Measurements from ENCODE around the gene OR51D1. TPM values are rescaled to one million over a fixed set of nuclear protein-coding genes. Genes with fewer than 3 reads are reported as not detected.

The OR51D1 gene
- total RNA-seq, 2 experiments from 2014 or later, result not detected

DNA sequence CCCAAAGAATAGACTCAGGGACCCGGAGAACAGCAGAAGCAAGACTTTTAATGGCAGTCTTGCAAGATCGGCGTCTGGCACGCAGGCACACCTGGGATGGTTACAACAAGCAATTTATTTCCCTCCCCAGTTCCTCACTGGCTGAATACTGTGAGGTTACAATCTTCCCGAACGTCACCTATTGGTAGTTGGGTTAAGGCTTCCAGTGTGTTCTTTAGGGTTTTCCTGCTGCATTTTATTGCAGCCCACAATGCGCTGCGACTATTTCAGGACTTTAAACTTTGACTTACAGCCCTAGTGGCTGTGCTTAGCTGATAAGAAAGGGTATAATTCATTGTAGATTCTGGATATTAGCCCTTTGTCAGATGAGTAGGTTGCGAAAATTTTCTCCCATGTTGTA is 17.8 kb upstream of the OR51D1 start:
- Mint-ChIP-seq H3K4me3 (no peak overlapping the region), H3K27me3 (ENCODE audit: low read depth) (peaks cover 3% of the 10 kb centered on the region), H3K36me3 (ENCODE audit: low read depth) (no peaks in the 10 kb centered on the region), H3K4me1 (ENCODE audit: low read depth) (no peaks in the 10 kb centered on the region), H3K9me3 (no peaks in the 10 kb centered on the region), H3K27ac (no peak overlapping the region)
- CTCF ChIA-PET, result no interaction called here
- intact Hi-C loops (cut with micrococcal nuclease), result no loop called here
- no peak for DNase-seq

DNA sequence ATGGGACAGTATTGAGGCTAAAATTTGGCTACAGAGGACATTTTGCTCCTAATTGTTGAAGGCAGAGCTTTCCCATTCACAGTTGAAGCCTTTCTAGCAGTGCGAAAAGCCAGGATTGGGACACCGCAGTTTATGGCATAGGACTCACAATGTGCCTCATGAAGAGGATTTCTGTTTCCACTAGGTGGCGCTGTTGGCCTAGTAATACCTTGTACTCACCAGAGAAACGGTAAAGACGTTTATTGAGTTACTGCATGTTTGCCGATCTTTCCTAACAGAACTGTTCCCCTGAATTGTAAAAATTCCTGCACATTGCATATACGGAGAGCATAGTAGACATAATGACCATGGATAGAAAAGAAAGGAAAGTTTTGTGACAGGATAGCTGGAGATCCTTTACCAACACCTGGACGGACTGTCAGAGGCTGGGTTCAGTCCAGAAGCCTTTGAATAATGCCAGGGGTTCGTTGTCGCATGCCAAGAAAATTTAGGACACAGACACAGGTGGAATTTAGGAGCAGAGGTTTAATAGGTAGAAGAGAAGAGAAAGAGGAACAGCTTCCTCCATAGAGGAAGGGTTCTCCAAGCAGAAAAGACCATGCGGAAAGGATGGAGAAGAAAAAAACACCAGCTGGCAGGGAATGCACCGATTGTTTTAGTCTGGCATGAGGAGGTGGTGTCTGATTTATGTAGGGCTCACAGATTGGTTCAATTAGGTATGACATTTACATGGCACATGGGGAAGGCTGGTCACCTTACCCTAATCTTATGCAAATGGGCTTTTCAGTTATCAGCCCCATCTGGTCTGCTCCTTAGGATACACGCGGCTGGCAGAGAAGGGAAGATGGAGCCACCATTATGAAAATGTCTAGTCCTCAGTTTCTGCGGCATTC is 10.8 kb upstream of the OR51D1 start:
- H3K4me1 Mint-ChIP-seq (ENCODE audit: low read depth), result no peaks in the 10 kb centered on the region
- H3K9me3 Mint-ChIP-seq, result peaks cover 10% of the 10 kb centered on the region
- H3K27me3 Mint-ChIP-seq (ENCODE audit: low read depth), result peaks cover 34% of the 10 kb centered on the region
- CTCF ChIA-PET, result interaction anchor here (0.6 to 5.1 kb wide), 4 partner anchors 10 to 30 kb away, joined by 3 to 47 read pairs (median 4); partner anchors contain the start of gene OR51D1
- H3K4me3 Mint-ChIP-seq, result no peak overlapping the region
- DNase-seq, result peak; percentile 81
- peaks cover 3% of the 10 kb centered on the region for H3K36me3 Mint-ChIP-seq (ENCODE audit: low read depth)
- intact Hi-C loops (cut with micrococcal nuclease), result loop anchor here (1.0 to 2.0 kb wide), 2 partner anchors 378 to 754 kb away; no protein-coding TSS in a partner anchor
- H3K27ac Mint-ChIP-seq, result no peak overlapping the region

DNA sequence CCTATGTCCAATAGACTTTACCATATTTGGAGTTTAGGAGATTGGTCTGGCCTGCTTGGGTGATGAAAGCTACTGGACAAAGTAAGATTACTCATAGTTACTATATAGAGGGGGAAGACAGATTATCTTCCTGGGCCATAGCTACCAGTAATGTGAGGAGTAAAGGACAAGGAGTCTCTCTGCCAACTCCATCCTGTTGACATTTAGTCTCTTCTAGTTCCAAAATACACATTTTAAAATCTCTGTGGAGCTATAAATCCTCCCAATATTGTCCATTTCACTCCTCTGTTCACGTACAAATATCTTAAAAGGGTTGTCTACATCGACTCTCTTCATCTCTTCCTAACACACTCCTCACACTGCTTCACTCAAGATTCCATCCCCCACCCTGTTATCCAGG is 1.1 kb upstream of the OR51D1 start:
- no peaks in the 10 kb centered on the region for H3K36me3 Mint-ChIP-seq (ENCODE audit: low read depth)
- peaks cover 5% of the 10 kb centered on the region for H3K27me3 Mint-ChIP-seq (ENCODE audit: low read depth)
- no peaks in the 10 kb centered on the region for H3K4me1 Mint-ChIP-seq (ENCODE audit: low read depth)
- no peak overlapping the region for H3K4me3 Mint-ChIP-seq
- H3K27ac Mint-ChIP-seq, result no peak overlapping the region
- CTCF ChIA-PET, result interaction anchor here (0.5 to 3.1 kb wide), 12 partner anchors 10 to 258 kb away, joined by 3 to 47 read pairs (median 4); no protein-coding TSS in a partner anchor
- intact Hi-C loops (cut with micrococcal nuclease), result loop anchor here (2.0 kb wide), 3 partner anchors 745 to 1255 kb away; partner anchors contain the start of gene OR52N2
- H3K9me3 Mint-ChIP-seq, result no peaks in the 10 kb centered on the region
- no peak for DNase-seq

DNA sequence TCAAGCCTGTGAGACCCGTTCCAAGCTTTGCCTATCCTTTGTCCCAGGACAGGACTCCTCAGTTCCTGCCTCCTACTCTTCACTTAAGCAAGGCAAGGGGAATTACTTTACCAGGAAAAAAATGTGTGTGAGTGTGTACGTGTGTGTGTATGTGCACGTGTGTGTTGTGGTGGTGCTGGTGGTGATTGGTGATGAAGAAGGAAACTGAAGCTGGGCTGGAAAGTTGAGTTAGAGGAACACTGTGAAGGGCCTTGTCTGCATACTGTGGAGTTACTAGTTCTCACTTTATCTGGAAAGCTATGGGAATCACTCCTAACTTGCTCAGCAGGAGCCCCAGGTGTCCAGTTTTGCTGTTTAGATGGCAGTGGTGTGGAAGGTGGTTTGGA is 378 bp downstream of the OR51D1 start:
- no peaks in the 10 kb centered on the region for H3K4me1 Mint-ChIP-seq (ENCODE audit: low read depth)
- H3K27me3 Mint-ChIP-seq (ENCODE audit: low read depth), result peaks cover 2% of the 10 kb centered on the region
- H3K36me3 Mint-ChIP-seq (ENCODE audit: low read depth), result no peaks in the 10 kb centered on the region
- CTCF ChIA-PET, result interaction anchor here (0.6 to 3.1 kb wide), 17 partner anchors 8 to 451 kb away, joined by 3 to 47 read pairs (median 4); no protein-coding TSS in a partner anchor
- H3K4me3 Mint-ChIP-seq, result no peak overlapping the region
- no peak overlapping the region for H3K27ac Mint-ChIP-seq
- intact Hi-C loops (cut with micrococcal nuclease), result loop anchor here (1.0 to 2.0 kb wide), 7 partner anchors 189 to 1253 kb away; partner anchors contain the start of gene OR52N2
- DNase-seq, result no peak
- H3K9me3 Mint-ChIP-seq, result no peaks in the 10 kb centered on the region

DNA sequence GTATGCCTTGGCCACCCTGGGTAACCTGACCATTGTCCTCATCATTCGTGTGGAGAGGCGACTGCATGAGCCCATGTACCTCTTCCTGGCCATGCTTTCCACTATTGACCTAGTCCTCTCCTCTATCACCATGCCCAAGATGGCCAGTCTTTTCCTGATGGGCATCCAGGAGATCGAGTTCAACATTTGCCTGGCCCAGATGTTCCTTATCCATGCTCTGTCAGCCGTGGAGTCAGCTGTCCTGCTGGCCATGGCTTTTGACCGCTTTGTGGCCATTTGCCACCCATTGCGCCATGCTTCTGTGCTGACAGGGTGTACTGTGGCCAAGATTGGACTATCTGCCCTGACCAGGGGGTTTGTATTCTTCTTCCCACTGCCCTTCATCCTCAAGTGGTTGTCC is 2.7 kb downstream of the OR51D1 start:
- H3K4me1 Mint-ChIP-seq (ENCODE audit: low read depth), result no peaks in the 10 kb centered on the region
- no peaks in the 10 kb centered on the region for H3K9me3 Mint-ChIP-seq
- H3K4me3 Mint-ChIP-seq, result no peak overlapping the region
- intact Hi-C loops (cut with micrococcal nuclease), result no loop called here
- CTCF ChIA-PET, result no interaction called here
- no peaks in the 10 kb centered on the region for H3K36me3 Mint-ChIP-seq (ENCODE audit: low read depth)
- H3K27ac Mint-ChIP-seq, result no peak overlapping the region
- DNase-seq, result no peak
- peaks cover 5% of the 10 kb centered on the region for H3K27me3 Mint-ChIP-seq (ENCODE audit: low read depth)

DNA sequence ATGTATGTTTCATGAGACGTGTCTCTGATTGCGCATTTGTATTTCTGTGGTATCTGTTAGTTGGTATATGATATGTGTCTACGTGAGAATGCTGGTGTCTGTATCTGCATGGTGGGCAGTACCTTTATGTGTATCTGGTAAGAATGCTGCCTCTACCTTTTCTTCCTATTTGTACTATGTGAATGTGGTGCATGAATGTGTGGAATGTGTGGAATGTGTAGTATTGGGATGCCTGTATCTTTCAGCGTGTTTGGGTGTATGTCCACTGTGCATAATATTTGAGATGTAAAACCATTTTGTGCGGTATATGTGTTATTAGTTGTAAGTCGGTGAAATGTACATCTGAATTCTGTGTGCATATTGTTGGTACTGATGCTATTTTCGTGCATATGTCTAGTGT is 4.2 kb downstream of the OR51D1 start:
- no peak for DNase-seq
- intact Hi-C loops (cut with micrococcal nuclease), result no loop called here
- H3K36me3 Mint-ChIP-seq (ENCODE audit: low read depth), result no peaks in the 10 kb centered on the region
- CTCF ChIA-PET, result no interaction called here
- no peak overlapping the region for H3K4me3 Mint-ChIP-seq
- no peak overlapping the region for H3K27ac Mint-ChIP-seq
- H3K4me1 Mint-ChIP-seq (ENCODE audit: low read depth), result no peaks in the 10 kb centered on the region
- no peaks in the 10 kb centered on the region for H3K9me3 Mint-ChIP-seq
- H3K27me3 Mint-ChIP-seq (ENCODE audit: low read depth), result peaks cover 5% of the 10 kb centered on the region

DNA sequence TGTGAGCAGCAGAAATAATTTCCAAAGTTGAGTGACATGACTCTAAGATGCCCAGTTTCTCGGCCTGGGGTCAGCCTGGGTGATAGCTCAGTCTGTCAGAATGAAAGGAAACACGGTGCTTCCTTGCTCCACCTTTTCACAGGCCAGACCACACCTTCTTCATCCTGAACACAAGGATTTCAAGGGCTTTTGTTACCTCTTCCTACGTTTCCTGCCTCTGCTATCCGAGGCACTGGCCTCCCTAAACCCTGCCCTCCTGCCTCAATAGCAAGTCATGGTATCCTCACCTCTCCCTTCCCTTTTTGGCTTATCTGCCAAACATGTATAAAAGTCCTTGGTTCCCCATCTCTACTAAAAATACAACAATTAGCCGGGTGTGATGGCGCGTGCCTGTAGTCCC is 4.8 kb downstream of the OR51D1 start:
- peaks cover 5% of the 10 kb centered on the region for H3K27me3 Mint-ChIP-seq (ENCODE audit: low read depth)
- H3K9me3 Mint-ChIP-seq, result no peaks in the 10 kb centered on the region
- no peaks in the 10 kb centered on the region for H3K36me3 Mint-ChIP-seq (ENCODE audit: low read depth)
- no peak for DNase-seq
- intact Hi-C loops (cut with micrococcal nuclease), result no loop called here
- no peaks in the 10 kb centered on the region for H3K4me1 Mint-ChIP-seq (ENCODE audit: low read depth)
- no peak overlapping the region for H3K27ac Mint-ChIP-seq
- CTCF ChIA-PET, result no interaction called here
- H3K4me3 Mint-ChIP-seq, result no peak overlapping the region

DNA sequence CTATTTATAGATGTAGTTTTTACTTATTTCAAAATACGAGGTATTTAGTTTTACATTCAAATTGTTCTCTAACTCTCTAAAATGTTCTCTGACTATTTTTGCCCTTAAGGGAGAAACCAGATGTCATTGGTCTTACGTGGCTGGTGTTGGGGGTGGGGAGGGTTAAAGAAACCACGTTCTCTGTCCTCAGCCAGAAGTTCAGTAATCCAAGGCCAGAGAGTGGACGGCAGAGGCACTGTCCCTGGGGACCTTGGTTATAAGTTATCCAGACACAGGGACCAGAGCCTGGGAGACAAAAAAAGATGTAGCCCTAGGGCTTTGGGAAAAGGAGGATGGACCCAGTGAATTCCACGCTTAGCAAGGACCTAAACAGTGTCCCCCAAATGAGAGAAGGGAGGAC is 5.8 kb downstream of the OR51D1 start:
- no peak for DNase-seq
- H3K36me3 Mint-ChIP-seq (ENCODE audit: low read depth), result no peaks in the 10 kb centered on the region
- H3K27me3 Mint-ChIP-seq (ENCODE audit: low read depth), result peaks cover 5% of the 10 kb centered on the region
- no peaks in the 10 kb centered on the region for H3K9me3 Mint-ChIP-seq
- no peak overlapping the region for H3K27ac Mint-ChIP-seq
- CTCF ChIA-PET, result no interaction called here
- H3K4me3 Mint-ChIP-seq, result no peak overlapping the region
- H3K4me1 Mint-ChIP-seq (ENCODE audit: low read depth), result no peaks in the 10 kb centered on the region
- intact Hi-C loops (cut with micrococcal nuclease), result no loop called here

DNA sequence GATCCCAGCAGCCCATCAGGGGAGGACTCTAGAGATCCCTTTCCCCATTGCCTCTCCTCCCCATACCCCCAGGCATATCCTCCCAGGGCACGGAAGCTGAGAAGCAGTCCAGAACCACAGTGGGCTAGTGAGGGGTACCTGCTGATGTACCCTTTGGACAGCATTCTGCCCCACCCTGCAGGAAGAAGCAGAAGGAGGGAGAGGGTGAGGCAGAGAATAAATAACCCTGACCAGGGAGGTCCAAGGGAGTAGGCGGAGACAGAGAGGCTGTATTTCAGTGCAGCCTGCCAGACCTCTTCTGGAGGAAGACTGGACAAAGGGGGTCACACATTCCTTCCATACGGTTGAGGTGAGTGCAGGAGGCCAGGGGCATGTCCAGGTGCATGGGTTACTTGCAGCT is 6.4 kb downstream of the OR51D1 start, which contains the start of gene OR51E1:
OR51E1 (plus strand) TSS at position 301 of the 400 bp plus-strand sequence. CDS start 8,545 bp downstream, outside the sequence.
- H3K27ac Mint-ChIP-seq, result no peak within 1 kb of the TSS
- intact Hi-C loops (cut with micrococcal nuclease), result no loop called here
- CTCF ChIA-PET, result no interaction called here
- H3K4me3 Mint-ChIP-seq, result no peak within 1 kb of the TSS
- no peaks in the 10 kb centered on the region for H3K4me1 Mint-ChIP-seq (ENCODE audit: low read depth)
- H3K9me3 Mint-ChIP-seq, result no peaks in the 10 kb centered on the region
- H3K36me3 Mint-ChIP-seq (ENCODE audit: low read depth), result no peaks in the 10 kb centered on the region
- DNase-seq, result no peak
- H3K27me3 Mint-ChIP-seq (ENCODE audit: low read depth), result peaks cover 5% of the 10 kb centered on the region

DNA sequence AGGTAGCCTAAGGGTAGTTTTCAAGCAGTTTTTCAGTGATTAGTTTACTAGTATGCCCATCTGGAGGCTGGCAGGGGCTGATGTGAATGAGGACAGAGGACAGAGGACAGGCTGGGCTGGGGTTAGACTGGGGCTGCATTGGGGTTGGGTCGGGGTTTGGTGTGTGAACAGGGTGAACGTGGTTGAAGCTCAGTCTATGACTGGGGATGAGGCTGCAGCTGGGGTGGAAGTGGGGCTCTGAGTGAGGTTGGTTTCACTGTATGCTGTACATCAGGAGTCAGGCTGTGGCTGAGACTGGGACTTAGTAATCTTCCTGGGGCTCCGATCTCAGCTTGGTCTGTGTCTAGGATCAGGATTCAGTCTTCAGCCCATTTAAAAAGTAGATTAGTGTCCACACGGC is 7.0 kb downstream of the OR51D1 start:
- H3K27me3 Mint-ChIP-seq (ENCODE audit: low read depth), result peaks cover 5% of the 10 kb centered on the region
- CTCF ChIA-PET, result no interaction called here
- intact Hi-C loops (cut with micrococcal nuclease), result no loop called here
- no peaks in the 10 kb centered on the region for H3K36me3 Mint-ChIP-seq (ENCODE audit: low read depth)
- no peaks in the 10 kb centered on the region for H3K4me1 Mint-ChIP-seq (ENCODE audit: low read depth)
- no peaks in the 10 kb centered on the region for H3K9me3 Mint-ChIP-seq
- H3K4me3 Mint-ChIP-seq, result no peak overlapping the region
- no peak overlapping the region for H3K27ac Mint-ChIP-seq
- DNase-seq, result no peak

DNA sequence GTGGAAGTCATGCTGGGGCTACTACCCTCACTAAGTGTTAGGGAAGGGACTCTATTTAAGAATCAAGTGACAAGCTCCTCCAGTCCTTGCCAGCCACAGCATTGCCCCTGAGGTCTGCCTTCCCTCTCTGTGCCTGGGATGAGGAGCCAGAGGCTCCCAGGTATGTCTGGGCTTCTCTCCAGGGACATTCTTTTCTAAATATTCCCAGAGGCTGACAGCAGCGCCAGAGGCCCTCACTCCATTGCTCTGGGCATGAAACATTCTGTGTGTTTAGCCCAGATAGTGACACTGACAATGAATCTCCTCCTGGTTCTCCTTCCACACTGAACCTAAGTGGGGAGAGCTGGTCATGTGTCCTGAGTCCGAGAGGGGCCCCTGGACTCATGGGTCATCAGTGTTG is 8.7 kb downstream of the OR51D1 start:
- Mint-ChIP-seq H3K9me3 (no peaks in the 10 kb centered on the region), H3K4me1 (ENCODE audit: low read depth) (no peaks in the 10 kb centered on the region), H3K36me3 (ENCODE audit: low read depth) (no peaks in the 10 kb centered on the region), H3K27me3 (ENCODE audit: low read depth) (peaks cover 7% of the 10 kb centered on the region), H3K27ac (no peak overlapping the region), H3K4me3 (no peak overlapping the region)
- CTCF ChIA-PET, result interaction anchor here (1.2 kb wide), 1 partner anchor 9 kb away, joined by 5 read pairs; the partner anchor contains the start of gene OR51D1
- no peak for DNase-seq
- intact Hi-C loops (cut with micrococcal nuclease), result no loop called here

DNA sequence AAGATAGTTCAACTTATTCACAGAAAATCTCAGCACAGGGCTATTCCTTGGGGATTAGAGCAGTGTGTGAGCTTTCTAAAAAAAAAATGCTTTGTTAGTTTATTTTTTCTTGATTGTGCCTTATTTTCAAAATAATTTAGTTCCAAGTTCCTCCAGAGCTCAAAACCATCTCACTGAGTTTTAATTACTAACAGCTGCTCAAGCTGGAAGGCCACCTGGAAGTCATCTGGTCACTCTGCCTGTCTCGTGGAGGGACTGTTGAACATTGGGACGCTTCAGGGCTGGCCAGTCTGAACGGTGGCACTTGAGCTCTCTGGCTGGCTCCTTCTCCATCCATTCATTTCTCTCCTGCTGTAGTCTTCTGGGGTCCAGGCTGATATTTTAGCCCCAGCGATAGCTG is 10.5 kb downstream of the OR51D1 start:
- no peak overlapping the region for H3K27ac Mint-ChIP-seq

More for the DNA sequence above, 10.5 kb downstream of the OR51D1 start:
- Mint-ChIP-seq H3K27me3 (ENCODE audit: low read depth) (peaks cover 5% of the 10 kb centered on the region), H3K4me1 (ENCODE audit: low read depth) (no peaks in the 10 kb centered on the region), H3K9me3 (no peaks in the 10 kb centered on the region), H3K4me3 (no peak overlapping the region), H3K36me3 (ENCODE audit: low read depth) (no peaks in the 10 kb centered on the region)
- CTCF ChIA-PET, result interaction anchor here (0.7 to 1.8 kb wide), 2 partner anchors 11 to 21 kb away, joined by 4 to 10 read pairs; partner anchors contain the start of gene OR51D1
- intact Hi-C loops (cut with micrococcal nuclease), result no loop called here
- no peak for DNase-seq

Measured in activated naive CD4-positive, alpha-beta T cell treated with anti-CD3 and anti-CD28 coated beads for 36 hours (primary cell).